H9 (cell line): ENCODE measurements around the gene CARD6. TPM values are rescaled to one million over a fixed set of nuclear protein-coding genes. Genes with fewer than 3 reads are reported as not detected.

Experiments
- DNase-seq: peaks from one replicate; pipeline ENCODE4 v3.0.0-alpha.2; 2017
- H2AFZ ChIP-seq: one replicate; pipeline ENCODE4 v1.6.1; 2013; ENCODE audit warnings: mild to moderate bottlenecking, low read length, control low read depth, moderate library complexity
- H2AK5ac ChIP-seq: 2 replicates; pipeline ENCODE4 v1.6.1; 2013; ENCODE audit warnings: low read length, control low read depth, mixed read lengths; ENCODE audit not compliant: insufficient read length
- H2BK120ac ChIP-seq: one replicate; pipeline ENCODE4 v1.6.1; 2013; ENCODE audit warnings: low read depth, mild to moderate bottlenecking, low read length, control low read depth, inconsistent platforms; ENCODE audit not compliant: poor library complexity, severe bottlenecking
- H2BK12ac ChIP-seq: 2 replicates; pipeline ENCODE4 v1.6.1; 2013; ENCODE audit warnings: low read length, control low read depth, mixed read lengths, low read depth; ENCODE audit not compliant: insufficient read length
- H2BK15ac ChIP-seq: 2 replicates; pipeline ENCODE4 v1.6.1; 2013; ENCODE audit warnings: low read depth, low read length, control low read depth
- H2BK20ac ChIP-seq: one replicate; pipeline ENCODE4 v1.6.1; 2013; ENCODE audit warnings: low read depth, mild to moderate bottlenecking, low read length, control low read depth, inconsistent platforms; ENCODE audit not compliant: poor library complexity, severe bottlenecking
- H2BK5ac ChIP-seq: 2 replicates; pipeline ENCODE4 v1.6.1; 2013; ENCODE audit warnings: low read length, control low read depth, mixed read lengths; ENCODE audit not compliant: insufficient read length
- H3K14ac ChIP-seq: 2 replicates; pipeline ENCODE4 v1.6.1; 2013; ENCODE audit warnings: low read length, control low read depth; ENCODE audit not compliant: insufficient read depth
- H3K18ac ChIP-seq: 2 replicates; pipeline ENCODE4 v1.6.1; 2013; ENCODE audit warnings: low read depth, mild to moderate bottlenecking, mixed read lengths, low read length, control low read depth; ENCODE audit not compliant: insufficient read length
- H3K23ac ChIP-seq: 2 replicates; pipeline ENCODE4 v1.6.1; 2013; ENCODE audit warnings: low read length, control low read depth, mixed read lengths, low read depth; ENCODE audit not compliant: insufficient read length
- H3K23me2 ChIP-seq: 2 replicates; pipeline ENCODE4 v1.6.1; 2013; ENCODE audit warnings: low read depth, mild to moderate bottlenecking, mixed read lengths, low read length, control low read depth; ENCODE audit not compliant: insufficient read length, poor library complexity, severe bottlenecking
- H3K27ac ChIP-seq: 2 replicates; pipeline ENCODE4 v1.5.1; 2013; ENCODE audit warnings: low read length, control low read depth, mixed read lengths, low read depth; ENCODE audit not compliant: insufficient read length
- H3K27me3 ChIP-seq: 2 replicates; pipeline ENCODE4 v1.6.1; 2013; ENCODE audit warnings: low read length, control low read depth, inconsistent platforms; ENCODE audit not compliant: insufficient read depth
- H3K4ac ChIP-seq: 2 replicates; pipeline ENCODE4 v1.6.1; 2013; ENCODE audit warnings: low read depth, mild to moderate bottlenecking, control low read depth, inconsistent platforms, low read length, moderate library complexity
- H3K4me1 ChIP-seq: 2 replicates; pipeline ENCODE4 v1.6.1; 2013; ENCODE audit warnings: low read length, control low read depth, inconsistent platforms; ENCODE audit not compliant: insufficient read depth
- H3K4me2 ChIP-seq: 2 replicates; pipeline ENCODE4 v1.6.1; 2013; ENCODE audit warnings: low read length, control low read depth, mixed read lengths; ENCODE audit not compliant: insufficient read length, insufficient read depth
- H3K56ac ChIP-seq: 2 replicates; pipeline ENCODE4 v1.6.1; 2013; ENCODE audit warnings: low read depth, mild to moderate bottlenecking, mixed read lengths, low read length, control low read depth; ENCODE audit not compliant: insufficient read length
- H3K79me1 ChIP-seq: 2 replicates; pipeline ENCODE4 v1.6.1; 2013; ENCODE audit warnings: low read depth, mild to moderate bottlenecking, moderate library complexity, low read length, control low read depth, inconsistent platforms; ENCODE audit not compliant: insufficient read depth, poor library complexity, severe bottlenecking
- H3K79me2 ChIP-seq: 2 replicates; pipeline ENCODE4 v1.6.1; 2013; ENCODE audit warnings: low read length, control low read depth, inconsistent platforms; ENCODE audit not compliant: insufficient read depth
- H3K9ac ChIP-seq: 2 replicates; pipeline ENCODE4 v1.6.1; 2013; ENCODE audit warnings: low read length, control low read depth, mixed read lengths; ENCODE audit not compliant: insufficient read length; ENCODE audit errors: extremely low read depth
- H3K9me3 ChIP-seq: one replicate; pipeline ENCODE4 v1.6.1; 2013; ENCODE audit warnings: low read depth, low read length, inconsistent platforms; ENCODE audit not compliant: control insufficient read depth
- H3T11ph ChIP-seq: one replicate; pipeline ENCODE4 v1.6.1; 2013; ENCODE audit warnings: mild to moderate bottlenecking, low read length, control low read depth, inconsistent platforms
- H4K20me1 ChIP-seq: one replicate; pipeline ENCODE4 v1.6.1; 2013; ENCODE audit not compliant: control insufficient read depth, insufficient read length, insufficient read depth
- H4K5ac ChIP-seq: 2 replicates; pipeline ENCODE4 v1.6.1; 2013; ENCODE audit warnings: low read depth, mild to moderate bottlenecking, mixed read lengths, low read length, control low read depth; ENCODE audit not compliant: insufficient read length
- H4K8ac ChIP-seq: replicated peaks from 2 replicates; pipeline ENCODE4 v1.6.1; 2013; ENCODE audit warnings: low read length, control low read depth, mixed read lengths, low read depth; ENCODE audit not compliant: insufficient read length
- H4K91ac ChIP-seq: 2 replicates; pipeline ENCODE4 v1.6.1; 2013; ENCODE audit warnings: low read depth, mild to moderate bottlenecking, moderate library complexity, mixed read lengths, low read length, control low read depth; ENCODE audit not compliant: insufficient read length
- H3K27ac Mint-ChIP-seq, 3 experiments: 2 replicates in 2 of 3; 3 replicates in 1 of 3; pipeline ENCODE4 v1.8.0; 2020 to 2021; ENCODE audit warnings: mixed read lengths in 3 of 3, mild to moderate bottlenecking in 1 of 3, moderate library complexity in 1 of 3
- H3K27me3 Mint-ChIP-seq: 2 replicates; pipeline ENCODE4 v1.8.0; 2021; ENCODE audit warnings: low read depth, mild to moderate bottlenecking, moderate library complexity, mixed read lengths
- H3K36me3 Mint-ChIP-seq, 3 experiments: 2 replicates in 2 of 3; 3 replicates in 1 of 3; pipeline ENCODE4 v1.8.0; 2020 to 2021; ENCODE audit warnings: low read depth in 3 of 3, mixed read lengths in 3 of 3; ENCODE audit not compliant: insufficient read depth in 1 of 3
- H3K4me1 Mint-ChIP-seq, 2 experiments: 2 replicates each; pipeline ENCODE4 v1.8.0; 2020; ENCODE audit warnings: mixed read lengths in 2 of 2
- H3K4me3 Mint-ChIP-seq, 2 experiments: 2 replicates in 1 of 2; 3 replicates in 1 of 2; pipeline ENCODE4 v1.8.0; 2020 to 2021; ENCODE audit warnings: mild to moderate bottlenecking in 2 of 2, mixed read lengths in 2 of 2, moderate library complexity in 1 of 2
- H3K9me3 Mint-ChIP-seq, 2 experiments: 2 replicates in 1 of 2; 3 replicates in 1 of 2; pipeline ENCODE4 v1.8.0; 2020; ENCODE audit warnings: mild to moderate bottlenecking in 2 of 2, mixed read lengths in 2 of 2, moderate library complexity in 1 of 2
- WGBS: extraction: QIAGEN DNeasy Blood & Tissue Kit; methylation state at CpG from one replicate; pipeline ENCODE4 v1.1.7; 2013; ENCODE audit warnings: missing lambda C conversion rate, low lambda C conversion rate, mixed read lengths; ENCODE audit not compliant: insufficient read length; ENCODE audit errors: extremely low coverage; 5-methylcytosine and 5-hydroxymethylcytosine counted together
- total RNA-seq: library from RNA; stranded (reverse); gene quantifications from 2 replicates; pipeline ENCODE4 v1.2.1, GENCODE V29; 2021
- TF ChIP-seq, protein P1 (sequence below): fragments of 200-600 bp; sonication (generic); conservative IDR thresholded peaks from 3 replicates; pipeline ENCODE4 v1.8.0; 2021; ENCODE audit warnings: antibody characterized with exemption, mild to moderate bottlenecking

Gene CARD6
- total RNA-seq, 1 experiment from 2014 or later = 0.35 TPM

GRCh38 chr5:40847525-40847924, 6.4 kb downstream of the CARD6 start:
- Mint-ChIP-seq H3K4me1 (peaks cover 2 to 4% of the 10 kb centered on the region in 2 experiments; a peak in 2 of 4 replicates), H3K27me3 (no peaks in the 10 kb centered on the region), H3K36me3 (no peaks in the 10 kb centered on the region), H3K27ac (peak overlapping the region in 2 of 3 experiments; percentile 8 to 73; a peak in 2 of 7 replicates), H3K4me3 (no peak overlapping the region), H3K9me3 (no peaks in the 10 kb centered on the region)
- Histone ChIP-seq H4K8ac (no peak overlapping the region), H3K79me2 (no peaks in the 10 kb centered on the region), H2BK12ac (no peak overlapping the region), H3K27me3 (no peaks in the 10 kb centered on the region), H3K4me2 (no peak overlapping the region), H3K79me1 (no peaks in the 10 kb centered on the region), H3K27ac (no peak overlapping the region), H2BK5ac (no peak overlapping the region), H2AK5ac (no peak overlapping the region), H4K20me1 (peaks cover 4% of the 10 kb centered on the region), H3K23me2 (no peaks in the 10 kb centered on the region), H3K23ac (no peak overlapping the region), H3K18ac (no peak overlapping the region), H3K14ac (no peak overlapping the region), H3T11ph (no peak overlapping the region), H4K5ac (no peak overlapping the region), H3K56ac (no peak overlapping the region), H2BK15ac (no peak overlapping the region), H3K9me3 (no peaks in the 10 kb centered on the region), H3K4me1 (no peaks in the 10 kb centered on the region), H3K9ac (no peak overlapping the region), H4K91ac (no peak overlapping the region), H2BK20ac (no peak overlapping the region), H3K4ac (no peak overlapping the region), H2BK120ac (no peak overlapping the region), H2AFZ (no peak overlapping the region)
- no peak for DNase-seq
- TF ChIP-seq, protein P1, sequence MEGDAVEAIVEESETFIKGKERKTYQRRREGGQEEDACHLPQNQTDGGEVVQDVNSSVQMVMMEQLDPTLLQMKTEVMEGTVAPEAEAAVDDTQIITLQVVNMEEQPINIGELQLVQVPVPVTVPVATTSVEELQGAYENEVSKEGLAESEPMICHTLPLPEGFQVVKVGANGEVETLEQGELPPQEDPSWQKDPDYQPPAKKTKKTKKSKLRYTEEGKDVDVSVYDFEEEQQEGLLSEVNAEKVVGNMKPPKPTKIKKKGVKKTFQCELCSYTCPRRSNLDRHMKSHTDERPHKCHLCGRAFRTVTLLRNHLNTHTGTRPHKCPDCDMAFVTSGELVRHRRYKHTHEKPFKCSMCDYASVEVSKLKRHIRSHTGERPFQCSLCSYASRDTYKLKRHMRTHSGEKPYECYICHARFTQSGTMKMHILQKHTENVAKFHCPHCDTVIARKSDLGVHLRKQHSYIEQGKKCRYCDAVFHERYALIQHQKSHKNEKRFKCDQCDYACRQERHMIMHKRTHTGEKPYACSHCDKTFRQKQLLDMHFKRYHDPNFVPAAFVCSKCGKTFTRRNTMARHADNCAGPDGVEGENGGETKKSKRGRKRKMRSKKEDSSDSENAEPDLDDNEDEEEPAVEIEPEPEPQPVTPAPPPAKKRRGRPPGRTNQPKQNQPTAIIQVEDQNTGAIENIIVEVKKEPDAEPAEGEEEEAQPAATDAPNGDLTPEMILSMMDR = no peak
- no CpG with 5 or more reads among the region's 1 CpG for WGBS
